Umbilical cord (tissue), 2 donors: ENCODE results near the gene TMEM135. TPM values are rescaled to one million over a fixed set of nuclear protein-coding genes. Genes with fewer than 3 reads are reported as not detected.
"Not testable (repeated sequence)": the region's sequence is repeated elsewhere in the genome, so short reads cannot be mapped to it uniquely, and the experiment has no call there.

ENCODE experiments used
- DNase-seq: peaks from one replicate; pipeline ENCODE4 v3.0.0-alpha.2; 2015; ENCODE audit warnings: low spot score
- total RNA-seq: library from RNA; depleted of rRNA; stranded (reverse); fragments of >200 nt; gene quantifications from one replicate; pipeline ENCODE4 v1.2.3, GENCODE V29; 2014; ENCODE audit warnings: low replicate concordance; ENCODE audit not compliant: insufficient read depth

TMEM135 gene
- total RNA-seq, 1 donor from 2014 or later = 14.7 TPM

GRCh38 chr11:87256694-87257340, 219.1 kb downstream of the TMEM135 start:
- DNase-seq = no peak

GRCh38 chr11:87258171-87258833, 220.6 kb downstream of the TMEM135 start:
- DNase-seq = no peak

GRCh38 chr11:87259736-87260135, 222.0 kb downstream of the TMEM135 start:
- DNase-seq = no peak

GRCh38 chr11:87260811-87261210, 223.1 kb downstream of the TMEM135 start:
- no peak for DNase-seq

- DNase-seq = no peak
Measured at GRCh38 chr11:87263264-87263838, 225.6 kb downstream of the TMEM135 start.

GRCh38 chr11:87263979-87264378, 226.2 kb downstream of the TMEM135 start:
- DNase-seq = no peak

GRCh38 chr11:87265132-87265531, 227.4 kb downstream of the TMEM135 start:
- no peak for DNase-seq

GRCh38 chr11:87265979-87266378, 228.2 kb downstream of the TMEM135 start:
- peak; percentile 52 for DNase-seq

GRCh38 chr11:87266751-87267150, 229.0 kb downstream of the TMEM135 start:
- DNase-seq = no peak

GRCh38 chr11:87271951-87272350, 234.2 kb downstream of the TMEM135 start:
- not testable (repeated sequence) for DNase-seq

GRCh38 chr11:87275176-87275575, 237.4 kb downstream of the TMEM135 start:
- peak; percentile 67 for DNase-seq

- DNase-seq = no peak
Measured at GRCh38 chr11:87280143-87280542, 242.4 kb downstream of the TMEM135 start.

- peak; percentile 78 for DNase-seq
Measured at GRCh38 chr11:87281496-87281895, 243.8 kb downstream of the TMEM135 start.

- no peak for DNase-seq
Measured at GRCh38 chr11:87284306-87284705, 246.6 kb downstream of the TMEM135 start.

GRCh38 chr11:87285674-87286073, 247.9 kb downstream of the TMEM135 start:
- DNase-seq = not testable (repeated sequence)

GRCh38 chr11:87286338-87286737, 248.6 kb downstream of the TMEM135 start:
- no peak for DNase-seq

GRCh38 chr11:87290304-87290922, 252.7 kb downstream of the TMEM135 start:
- peak; percentile 65 for DNase-seq

- no peak for DNase-seq
Measured at GRCh38 chr11:87292598-87292997, 254.9 kb downstream of the TMEM135 start.

GRCh38 chr11:87295237-87295636, 257.5 kb downstream of the TMEM135 start:
- DNase-seq = no peak

- DNase-seq = no peak
Measured at GRCh38 chr11:87296627-87297026, 258.9 kb downstream of the TMEM135 start.

GRCh38 chr11:87298155-87298554, 260.4 kb downstream of the TMEM135 start:
- DNase-seq = no peak

GRCh38 chr11:87299041-87299481, 261.3 kb downstream of the TMEM135 start:
- DNase-seq = no peak
